COLO668 (cell line): ENCODE measurements around the gene HES2.
A peak's percentile ranks its signal among the peaks of the same experiment; 100 is the strongest.
"Not testable (repeated sequence)": the region's sequence is repeated elsewhere in the genome, so short reads cannot be mapped to it uniquely, and the experiment has no call there.

Experiments
- DNase-seq: peaks from one replicate; lab custom pipeline; 2025; ENCODE audit not compliant: unreplicated experiment; lab: John Stamatoyannopoulos, UW

HES2 gene, protein sequence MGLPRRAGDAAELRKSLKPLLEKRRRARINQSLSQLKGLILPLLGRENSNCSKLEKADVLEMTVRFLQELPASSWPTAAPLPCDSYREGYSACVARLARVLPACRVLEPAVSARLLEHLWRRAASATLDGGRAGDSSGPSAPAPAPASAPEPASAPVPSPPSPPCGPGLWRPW

DNA sequence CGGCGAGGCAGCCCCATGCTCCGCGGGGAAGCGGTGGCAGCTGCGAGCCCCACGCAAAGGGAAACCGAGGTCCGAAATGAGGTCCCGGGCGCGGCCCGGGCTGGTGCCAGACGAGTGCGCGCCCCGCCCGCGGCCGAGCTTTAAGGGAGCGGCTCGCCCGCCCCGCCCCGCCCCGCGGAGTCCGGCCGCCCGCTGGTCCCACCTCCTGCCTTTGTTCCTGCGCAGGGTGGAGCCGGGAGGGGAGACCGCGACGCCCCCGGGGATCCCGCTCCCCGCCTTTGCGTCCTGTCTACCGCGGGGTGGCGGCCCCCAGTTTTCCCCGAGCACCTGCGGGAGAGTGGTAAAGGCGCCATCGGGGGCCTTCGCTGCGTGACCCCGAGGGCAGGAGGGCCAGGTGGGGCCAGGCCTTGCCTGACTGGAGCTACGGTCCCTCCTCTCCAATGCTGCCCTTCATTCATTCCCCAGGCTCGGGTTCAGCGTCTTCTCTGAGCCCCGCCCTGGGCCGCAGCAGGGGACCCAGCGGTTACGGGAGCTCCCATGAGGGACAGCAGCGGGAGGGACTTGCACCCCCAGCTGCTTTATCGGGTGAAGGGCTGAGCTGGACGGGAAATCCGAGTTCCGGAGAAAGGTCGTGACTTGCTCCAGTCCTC, at the start of gene HES2:
HES2 (minus strand) TSS at position 116 of the 650 bp plus-strand sequence; CDS start at position 17, 99 bp downstream.
- DNase-seq: peak; percentile 56

DNA sequence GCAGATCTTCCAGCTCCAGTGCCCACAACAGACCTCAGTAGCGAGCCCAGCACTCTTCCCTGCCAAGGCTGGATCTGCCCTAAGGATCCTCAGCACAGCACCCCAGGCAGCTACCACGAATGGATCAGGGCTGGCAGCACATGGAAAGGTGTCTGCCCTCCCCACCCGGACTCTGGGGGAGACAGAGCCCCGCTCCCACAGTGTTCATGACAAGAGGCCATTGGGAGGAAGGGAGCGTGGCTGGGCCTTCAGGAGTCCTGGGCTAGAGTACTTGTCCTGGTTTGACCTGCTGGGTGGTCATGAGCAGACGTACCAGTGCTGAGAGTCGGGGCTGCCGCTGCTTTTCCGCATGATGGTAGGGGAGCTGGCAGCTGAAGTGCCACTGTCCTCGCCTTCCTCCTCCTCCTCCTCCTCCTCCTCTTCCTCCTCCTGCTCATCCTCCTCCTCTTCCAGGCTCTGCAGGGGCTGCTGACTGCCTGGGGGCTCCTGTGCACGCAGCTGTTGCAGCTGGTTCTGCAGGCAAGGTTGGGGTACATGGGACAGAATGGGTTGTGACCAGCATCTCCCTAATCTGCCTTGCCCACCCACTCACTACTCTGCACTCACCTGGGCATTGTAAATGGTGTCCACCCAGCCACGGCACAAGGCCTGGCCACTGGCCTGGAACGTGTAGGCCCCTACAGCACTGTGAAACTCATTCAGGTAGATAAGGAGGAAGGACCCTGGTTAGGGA, 49.2 kb upstream of the HES2 start:
- DNase-seq: no peak

DNA sequence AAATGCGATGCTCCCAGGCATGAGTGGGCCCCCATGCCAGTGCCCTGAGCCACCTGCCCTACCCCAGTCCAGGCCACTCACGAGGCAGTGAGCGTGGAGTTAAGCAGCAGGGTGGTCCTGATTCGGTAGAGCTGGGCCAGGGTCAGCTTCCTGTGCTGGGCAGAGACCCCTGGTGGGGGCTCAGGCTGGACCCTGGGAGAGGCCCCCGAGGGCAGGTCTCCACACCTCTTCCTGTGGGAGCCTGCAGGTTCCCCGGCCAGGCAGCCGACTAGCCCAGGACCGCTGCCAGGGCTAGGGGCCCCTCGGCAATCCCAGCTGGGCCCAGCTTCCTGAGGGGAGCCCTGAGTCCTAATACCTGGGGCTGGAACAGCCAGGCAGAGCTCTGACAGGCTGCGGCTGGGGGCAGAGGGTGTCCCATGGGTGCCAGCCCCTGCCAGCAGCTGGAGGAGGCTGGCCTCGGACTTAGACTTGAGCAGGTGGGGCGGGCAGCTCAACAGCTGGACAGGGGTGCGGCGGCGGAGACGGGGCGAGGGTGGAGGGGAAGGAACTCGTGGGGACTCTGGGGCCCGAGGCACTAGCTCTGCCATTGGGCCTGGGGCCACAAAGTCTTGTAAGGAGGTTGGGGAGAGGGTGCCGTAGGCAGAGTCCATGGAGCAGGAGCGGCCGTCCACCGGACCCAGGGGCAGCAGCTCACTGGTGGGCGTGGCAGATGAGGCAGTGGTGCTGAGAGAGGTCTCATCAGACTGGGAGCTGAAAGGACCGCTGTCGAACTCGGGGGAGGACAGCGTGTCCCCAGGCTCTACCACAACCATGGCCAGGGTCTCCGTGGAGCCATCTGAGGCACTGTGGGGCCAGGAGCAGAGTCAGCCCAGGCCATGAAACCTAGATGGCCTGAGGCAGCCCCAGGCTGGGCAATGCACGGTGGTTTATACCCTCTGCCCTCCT, 48.3 kb upstream of the HES2 start:
- DNase-seq: no peak

DNA sequence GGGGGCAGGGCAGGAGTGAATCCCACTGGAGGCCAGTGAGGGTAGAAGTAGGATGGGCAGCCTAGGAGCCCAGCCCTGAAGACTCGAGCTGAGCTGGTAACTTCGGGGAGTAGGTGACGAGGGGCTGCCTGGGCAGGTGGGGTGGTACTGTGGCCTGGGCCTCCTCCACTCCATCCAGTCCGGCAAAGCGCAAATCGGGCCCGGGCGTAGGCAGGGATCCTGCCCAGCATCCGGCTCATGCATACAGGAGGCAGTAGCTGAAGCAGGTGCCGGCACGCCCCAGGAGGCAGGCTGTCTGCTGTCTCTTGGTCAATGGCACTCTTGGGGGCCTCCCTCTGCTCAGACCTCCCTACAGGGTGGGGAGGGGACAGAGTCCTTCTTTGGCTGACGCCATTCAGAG, 47.5 kb upstream of the HES2 start:
- no peak for DNase-seq

DNA sequence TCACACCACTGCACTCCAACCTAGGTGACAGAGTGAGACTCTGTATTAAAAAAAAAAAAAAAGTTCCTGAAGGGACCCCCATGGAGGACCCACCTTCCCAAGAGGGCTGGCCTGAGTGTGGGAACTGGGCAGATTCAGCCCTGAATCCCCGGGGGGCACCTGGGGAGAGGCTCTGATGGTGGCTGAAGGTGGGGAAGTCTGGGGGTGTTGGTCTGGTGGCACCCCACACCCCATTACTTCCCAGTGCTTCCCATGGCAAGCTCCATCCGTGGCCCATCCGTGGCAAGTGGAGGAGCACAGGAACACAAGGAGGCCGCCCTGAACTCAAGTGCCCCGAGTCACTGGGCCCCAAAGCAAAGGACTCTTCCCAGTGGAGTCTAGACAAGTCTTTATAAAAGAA, 47.0 kb upstream of the HES2 start:
- no peak for DNase-seq

DNA sequence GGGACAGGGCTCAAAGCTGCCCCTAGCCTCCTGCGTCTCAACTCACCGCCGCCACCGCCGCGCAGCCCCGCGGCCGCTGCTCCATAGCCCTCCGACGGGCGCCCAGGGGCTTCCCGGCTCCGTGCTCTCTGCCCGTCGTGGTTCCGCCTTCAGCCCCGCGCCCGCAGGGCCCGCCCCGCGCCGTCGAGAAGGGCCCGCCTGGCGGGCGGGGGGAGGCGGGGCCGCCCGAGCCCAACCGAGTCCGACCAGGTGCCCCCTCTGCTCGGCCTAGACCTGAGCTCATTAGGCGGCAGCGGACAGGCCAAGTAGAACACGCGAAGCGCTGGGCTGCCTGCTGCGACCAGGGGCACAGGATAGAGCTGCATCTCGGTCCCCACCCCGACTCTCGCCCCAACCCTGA, 46.3 kb upstream of the HES2 start, which contains the start of gene TNFRSF25:
TNFRSF25 (minus strand) TSS at position 151 of the 400 bp plus-strand sequence; CDS start at position 85, 66 bp downstream.
- DNase-seq: peak; percentile 76

DNA sequence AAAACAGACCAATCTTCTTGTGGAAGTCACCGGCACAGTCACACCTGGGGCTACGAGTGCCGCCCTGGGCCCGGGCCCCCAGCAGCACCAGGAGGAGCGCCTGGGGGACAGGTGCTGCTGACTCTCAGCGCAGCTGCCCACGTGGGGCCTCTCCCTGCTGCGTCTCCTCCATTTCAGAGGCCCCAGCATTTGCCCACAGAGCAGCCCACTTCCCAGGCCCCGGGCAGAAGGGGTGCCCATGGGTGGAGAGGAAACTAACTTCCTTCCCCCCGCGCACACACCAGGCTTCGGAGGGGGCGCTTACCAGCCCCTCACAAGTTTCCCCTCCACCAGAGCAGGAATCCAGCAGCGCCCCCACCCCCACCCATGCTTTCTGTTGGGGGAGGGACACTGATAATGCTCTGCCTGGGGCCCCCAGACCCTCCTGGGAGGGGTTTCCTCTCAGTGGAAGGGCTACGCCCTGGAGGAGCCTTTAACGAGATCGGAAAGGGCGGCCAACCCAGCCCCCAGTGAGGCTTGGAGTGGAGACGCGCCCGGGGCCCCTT, 45.8 kb upstream of the HES2 start:
- DNase-seq: peak; percentile 71

DNA sequence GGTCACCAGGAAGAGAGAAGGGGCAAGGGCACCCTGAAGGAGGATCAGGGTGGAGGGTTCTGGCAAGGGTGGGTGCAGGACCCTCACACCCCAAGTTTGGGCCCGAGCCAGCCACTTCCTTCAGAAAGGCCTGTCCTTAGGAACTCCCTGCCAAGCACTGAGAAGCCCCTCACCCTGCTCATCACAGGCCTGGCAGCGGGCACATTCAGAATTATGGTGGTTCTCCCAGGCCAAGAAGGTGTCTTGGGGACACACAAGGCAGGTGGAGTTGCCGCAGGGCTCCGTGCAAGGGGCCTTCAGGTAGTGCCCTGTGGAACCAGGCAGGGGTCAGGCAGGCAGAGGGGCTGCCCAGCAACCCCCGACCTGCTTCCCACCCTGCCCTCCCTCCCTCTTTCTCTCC, 45.2 kb upstream of the HES2 start:
- no peak for DNase-seq

DNA sequence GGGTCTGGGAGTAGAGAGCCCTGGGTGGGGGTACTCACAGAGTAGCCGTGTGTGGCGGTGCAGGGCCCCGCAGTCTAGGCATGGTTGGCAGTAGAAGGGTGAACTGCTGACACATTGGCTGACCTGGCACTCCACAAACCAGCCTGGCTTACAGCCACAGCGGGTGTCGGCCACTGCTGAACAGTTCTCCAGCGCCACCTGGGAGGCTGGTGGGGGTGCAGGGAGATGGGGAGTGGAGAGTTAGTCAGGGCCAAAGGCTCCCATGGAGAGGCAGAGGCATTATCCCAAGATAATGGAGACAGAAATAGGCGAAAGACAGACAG, 44.8 kb upstream of the HES2 start:
- DNase-seq: peak; percentile 80

DNA sequence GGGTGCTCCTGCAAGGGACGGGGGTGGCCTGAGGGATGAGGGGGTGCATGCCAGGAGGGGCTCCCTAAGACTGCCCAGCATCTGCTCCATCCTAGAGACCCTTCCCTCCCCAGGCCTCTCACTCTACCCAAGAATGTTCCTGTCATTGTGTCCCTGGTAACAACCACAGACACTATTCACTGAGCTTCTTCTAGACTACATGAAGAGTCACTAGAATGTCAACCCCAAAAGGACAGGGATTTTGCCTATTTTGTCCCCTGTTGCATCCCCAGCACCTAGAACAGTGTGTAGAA, 43.3 kb upstream of the HES2 start:
- no peak for DNase-seq

DNA sequence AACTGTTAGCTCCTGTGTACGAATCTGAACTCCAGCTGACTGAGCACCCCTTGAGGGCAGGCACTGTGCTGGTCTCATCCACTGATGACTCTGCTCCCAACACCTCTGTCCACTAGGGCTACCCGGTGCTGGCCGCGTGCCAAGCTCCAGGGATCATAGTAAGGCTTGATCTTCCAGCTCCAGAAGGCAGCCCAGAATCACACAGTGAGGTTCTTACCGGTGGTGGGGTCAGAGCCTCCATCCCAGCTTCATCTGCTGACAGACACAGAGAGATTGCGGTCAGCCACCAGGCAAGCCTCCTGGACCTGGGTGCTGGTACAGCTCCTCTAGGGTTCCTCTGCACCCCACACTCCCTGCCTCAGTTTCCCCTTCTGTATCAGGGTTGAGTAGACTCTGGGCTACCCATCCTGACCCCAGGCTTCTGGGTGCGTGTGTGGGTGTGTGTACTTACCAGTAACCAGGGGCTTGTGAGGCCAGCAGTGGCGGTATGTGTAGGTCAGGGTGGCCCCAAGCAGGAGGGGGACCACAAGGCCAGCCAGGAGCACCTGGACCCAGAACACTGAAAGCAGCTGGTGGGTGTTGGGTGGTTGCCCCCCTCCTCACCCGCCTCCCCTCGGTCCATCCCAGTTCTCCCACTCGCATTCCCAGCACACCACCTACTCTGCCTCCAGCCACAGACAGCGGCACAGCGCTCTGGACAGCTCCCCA, 42.8 kb upstream of the HES2 start:
- DNase-seq: peak; percentile 55

DNA sequence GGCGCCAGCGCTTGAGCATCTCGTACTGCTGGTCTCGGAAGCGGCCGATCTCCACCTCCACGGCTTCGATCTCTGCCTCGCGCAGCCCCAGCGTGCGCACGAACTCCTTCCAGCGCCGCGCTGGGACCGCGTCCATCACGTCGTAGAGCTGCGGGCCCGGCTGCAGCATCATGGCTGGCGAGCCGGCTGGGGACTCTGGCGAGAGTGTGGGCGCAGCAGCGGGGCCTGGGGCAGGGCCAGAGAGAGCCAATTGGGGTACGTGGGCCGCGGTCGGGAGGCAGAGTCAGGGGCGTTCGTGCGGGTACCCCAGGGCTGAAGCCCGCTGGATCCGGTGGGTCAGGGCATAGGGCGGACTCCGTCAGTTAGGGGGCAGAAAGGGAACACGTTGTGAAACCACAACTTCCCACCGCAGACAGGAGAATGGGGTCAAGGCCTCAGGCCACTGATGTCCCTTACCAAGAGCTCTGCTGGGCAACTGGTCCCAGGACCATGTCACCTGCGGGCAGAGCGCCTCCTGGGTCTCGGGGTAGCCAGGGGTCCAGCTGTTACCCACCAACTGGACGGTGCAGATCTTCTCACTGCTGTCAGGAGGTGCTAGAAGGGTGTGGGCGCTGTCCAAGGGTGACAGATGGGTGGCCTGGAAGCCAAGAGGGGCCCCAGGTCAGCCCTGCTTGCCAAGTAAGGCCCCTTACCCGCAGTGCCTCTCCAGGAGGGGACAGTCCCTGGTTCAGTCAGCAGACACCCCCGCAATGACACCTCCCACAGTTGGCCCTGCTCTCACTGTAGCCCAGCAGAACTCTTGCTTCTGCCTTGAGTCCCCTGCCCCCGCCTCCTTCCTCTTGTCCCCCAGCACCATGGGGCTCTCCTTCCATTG, 42.1 kb upstream of the HES2 start:
- DNase-seq: no peak

DNA sequence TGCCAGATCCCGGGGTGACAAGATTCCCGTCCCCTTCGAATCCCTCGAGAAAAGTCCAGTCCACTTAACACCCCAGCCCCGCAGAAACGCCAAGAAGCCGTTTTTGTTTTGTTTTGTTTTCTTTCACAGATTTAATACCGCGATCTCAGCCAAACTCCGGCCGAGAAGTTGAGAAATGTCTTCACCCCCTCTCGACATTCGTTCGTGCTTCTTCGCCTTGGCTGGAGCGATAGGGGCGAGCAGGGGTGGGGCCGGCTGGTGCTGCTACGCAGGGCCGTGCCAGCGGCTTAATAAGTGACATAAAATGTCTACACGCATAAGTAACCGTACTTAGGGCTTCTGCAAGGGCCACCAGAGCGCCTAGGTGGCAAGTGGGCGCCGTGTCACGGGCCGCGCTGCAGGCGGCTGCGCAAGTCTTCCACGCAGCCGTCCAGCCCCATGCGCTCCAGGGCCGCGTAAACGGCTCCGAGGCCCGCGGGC, 41.4 kb upstream of the HES2 start:
- no peak for DNase-seq

DNA sequence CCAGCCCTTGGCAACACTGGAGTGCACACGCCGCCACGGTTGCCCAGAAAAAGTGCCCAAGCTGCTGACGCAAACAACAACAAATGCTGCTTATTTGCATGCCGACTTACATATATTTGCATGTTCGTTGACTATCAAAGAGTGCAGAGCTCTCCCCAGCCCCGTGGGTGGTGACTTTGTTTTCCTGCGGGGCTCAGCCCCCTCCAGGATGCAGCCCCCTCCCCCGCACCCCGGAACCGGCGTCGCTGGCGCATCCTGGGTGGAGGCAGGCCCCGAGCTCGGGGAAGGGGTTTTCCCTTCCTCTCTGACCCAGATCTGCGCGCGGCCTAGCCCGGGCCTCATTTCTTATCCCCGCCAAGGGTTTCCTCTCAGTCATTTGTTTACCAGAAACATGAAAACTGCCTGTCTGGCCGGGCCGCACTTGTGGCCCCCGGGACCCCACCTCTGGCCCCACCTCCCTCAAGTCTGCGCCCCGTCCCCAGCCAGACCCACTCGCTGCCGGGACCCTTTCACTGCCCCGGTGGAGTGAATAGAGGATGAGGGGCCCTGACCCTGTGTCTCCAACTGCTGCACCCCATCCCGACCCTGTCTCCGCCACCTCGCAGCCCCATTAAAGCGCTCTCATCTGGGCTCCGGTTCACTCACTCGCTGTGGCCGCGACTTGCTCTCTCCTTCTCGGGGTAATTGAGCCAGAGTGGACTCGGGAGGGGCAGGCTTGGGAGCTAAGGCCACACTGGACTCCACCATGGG, 40.8 kb upstream of the HES2 start:
- no peak for DNase-seq

DNA sequence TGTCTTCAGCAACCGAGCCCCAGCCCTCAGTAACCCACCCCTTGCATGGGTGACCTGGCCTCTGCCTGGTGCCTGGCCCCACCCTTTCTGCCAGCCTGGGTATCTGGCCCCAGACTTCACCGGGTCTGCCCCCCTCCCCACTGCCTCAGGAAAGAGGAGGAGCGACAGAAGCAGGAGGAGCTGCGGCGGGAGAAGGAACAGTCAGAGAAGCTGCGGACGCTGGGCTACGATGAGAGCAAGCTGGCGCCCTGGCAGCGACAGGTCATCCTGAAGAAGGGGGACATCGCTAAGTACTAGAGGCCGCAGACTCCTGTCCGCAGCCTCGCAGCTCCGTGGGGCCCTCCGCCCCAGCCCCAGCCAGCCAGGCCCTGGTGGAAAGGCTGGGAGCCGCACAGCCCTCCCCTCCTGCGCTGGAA, 40.1 kb upstream of the HES2 start:
- no peak for DNase-seq

DNA sequence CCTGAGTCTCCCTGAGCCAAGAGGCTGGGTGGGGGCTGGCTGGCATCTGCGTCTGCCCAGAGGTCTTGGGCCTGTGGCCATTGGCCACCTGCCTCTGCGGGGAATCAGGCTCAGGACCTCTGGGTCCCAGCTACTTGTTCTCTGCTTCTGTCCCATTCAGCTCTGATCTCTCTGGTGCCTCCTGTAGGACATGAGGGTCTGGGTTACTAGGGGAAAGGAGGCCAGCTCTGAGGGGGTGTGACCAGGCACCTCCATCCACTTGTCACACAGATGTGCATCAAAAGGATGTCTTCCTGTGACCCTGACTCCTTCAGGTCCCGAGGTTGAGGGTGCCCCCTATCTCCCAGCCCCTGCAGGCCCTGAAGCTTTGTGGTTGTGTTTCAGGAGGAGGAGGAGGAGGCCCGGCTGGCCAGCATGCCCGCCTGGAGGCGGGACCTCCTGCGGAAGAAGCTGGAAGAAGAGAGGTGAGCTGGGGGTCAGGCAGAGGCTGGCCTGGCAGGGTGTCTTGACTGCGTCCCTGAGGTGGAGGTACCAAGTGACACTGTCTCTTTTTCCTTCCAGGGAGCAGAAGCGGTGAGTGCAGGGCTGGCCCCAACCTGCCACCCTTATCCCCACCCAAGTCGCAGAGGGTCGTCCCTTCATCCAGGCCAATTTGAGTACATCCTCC, 37.2 kb upstream of the HES2 start:
- DNase-seq: no peak

DNA sequence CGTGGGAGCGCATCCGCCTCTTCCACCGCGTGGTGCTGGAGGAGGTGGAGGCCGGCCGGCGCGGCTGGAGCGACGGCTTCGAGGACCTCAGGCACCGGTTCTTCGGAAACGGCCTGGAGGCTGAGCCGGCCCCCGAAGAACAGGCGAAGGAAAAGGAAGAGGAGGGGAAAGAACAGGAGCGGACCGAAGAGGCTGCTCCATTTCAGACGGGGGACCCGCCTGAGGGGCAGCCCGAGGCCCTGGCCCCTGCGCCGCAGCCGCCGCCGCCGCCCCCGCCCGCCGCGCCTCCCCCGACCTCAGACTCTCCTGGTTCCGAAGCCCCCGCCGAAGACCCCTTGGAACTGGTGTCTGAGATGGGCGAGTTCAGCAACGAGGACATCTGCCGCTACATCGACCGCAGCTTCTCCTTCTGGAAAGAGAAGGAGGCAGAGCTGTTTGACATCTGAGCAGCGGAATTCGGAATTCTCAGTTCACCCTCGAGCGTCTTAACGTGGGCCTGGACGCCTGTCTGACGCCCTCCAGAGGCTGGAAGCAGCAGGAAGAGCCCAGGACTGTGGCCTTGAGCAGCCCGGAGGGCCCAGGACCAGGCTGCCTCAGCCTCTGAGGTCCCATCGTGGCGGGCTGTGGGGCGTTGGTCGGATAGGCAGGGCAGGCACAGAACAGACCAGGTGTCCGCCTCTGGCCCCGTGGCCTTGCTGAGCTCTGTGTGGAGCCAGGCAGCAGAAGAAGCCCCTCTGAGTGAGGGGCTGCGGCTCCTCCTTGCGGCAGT, 36.2 kb upstream of the HES2 start:
- DNase-seq: not testable (repeated sequence)
